Subcutaneous adipose tissue (tissue), 4 donors: ENCODE measurements around the gene ARMC6. TPM values are rescaled to one million over a fixed set of nuclear protein-coding genes. Genes with fewer than 3 reads are reported as not detected.

Experiments used
- total RNA-seq, 4 donors: library from RNA; depleted of rRNA; stranded (reverse); fragments of >200 nt; gene quantifications; one replicate each; pipeline ENCODE4 v1.1.0, GENCODE V29; 2016
- TF ChIP-seq, protein P1 (sequence below): fragments of 450-650 bp; IDR thresholded peaks from one replicate; pipeline ENCODE4 v1.5.1; 2016; ENCODE audit warnings: low read depth, mild to moderate bottlenecking, control low read depth, antibody characterized with exemption, moderate library complexity

Gene ARMC6
- total RNA-seq, 4 donors from 2014 or later: 12.6 to 28.2 (median 18.6) TPM

DNA sequence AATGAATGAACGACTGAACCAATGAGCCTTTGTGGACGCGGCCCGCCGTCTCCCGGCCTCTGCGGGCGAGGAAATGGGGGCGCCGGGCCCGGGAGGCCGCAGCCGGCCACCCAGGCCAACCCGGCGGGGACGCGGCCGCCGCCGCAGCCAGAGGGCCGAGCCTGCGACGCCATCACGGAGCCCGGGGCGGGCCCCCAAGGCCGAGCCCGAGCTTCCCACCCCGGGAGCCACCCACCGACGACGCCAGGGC is 302 bp upstream of the ARMC6 start:
- TF ChIP-seq, protein P1, sequence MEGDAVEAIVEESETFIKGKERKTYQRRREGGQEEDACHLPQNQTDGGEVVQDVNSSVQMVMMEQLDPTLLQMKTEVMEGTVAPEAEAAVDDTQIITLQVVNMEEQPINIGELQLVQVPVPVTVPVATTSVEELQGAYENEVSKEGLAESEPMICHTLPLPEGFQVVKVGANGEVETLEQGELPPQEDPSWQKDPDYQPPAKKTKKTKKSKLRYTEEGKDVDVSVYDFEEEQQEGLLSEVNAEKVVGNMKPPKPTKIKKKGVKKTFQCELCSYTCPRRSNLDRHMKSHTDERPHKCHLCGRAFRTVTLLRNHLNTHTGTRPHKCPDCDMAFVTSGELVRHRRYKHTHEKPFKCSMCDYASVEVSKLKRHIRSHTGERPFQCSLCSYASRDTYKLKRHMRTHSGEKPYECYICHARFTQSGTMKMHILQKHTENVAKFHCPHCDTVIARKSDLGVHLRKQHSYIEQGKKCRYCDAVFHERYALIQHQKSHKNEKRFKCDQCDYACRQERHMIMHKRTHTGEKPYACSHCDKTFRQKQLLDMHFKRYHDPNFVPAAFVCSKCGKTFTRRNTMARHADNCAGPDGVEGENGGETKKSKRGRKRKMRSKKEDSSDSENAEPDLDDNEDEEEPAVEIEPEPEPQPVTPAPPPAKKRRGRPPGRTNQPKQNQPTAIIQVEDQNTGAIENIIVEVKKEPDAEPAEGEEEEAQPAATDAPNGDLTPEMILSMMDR: no peak

DNA sequence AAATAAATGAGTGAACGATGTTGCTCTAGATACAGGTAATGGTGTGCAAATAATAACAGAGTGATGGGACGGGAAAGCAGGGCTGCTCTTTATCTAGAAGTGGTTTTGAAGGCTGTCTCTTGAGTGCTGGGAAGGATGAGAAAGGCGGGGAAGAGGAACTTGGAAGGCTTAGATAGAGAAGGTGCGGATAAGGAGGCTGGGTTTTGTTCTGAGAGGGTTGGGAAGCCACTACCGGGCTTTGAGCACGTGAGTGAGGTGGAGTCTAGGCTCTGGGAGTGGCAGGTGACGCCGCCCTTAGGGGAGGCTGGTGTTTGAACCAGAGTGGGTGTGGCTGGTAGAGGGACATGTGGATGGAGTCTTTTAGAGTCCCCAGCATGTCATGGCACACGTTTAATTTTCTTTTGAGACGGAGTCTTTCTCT is 811 bp downstream of the ARMC6 start:
- TF ChIP-seq, protein P1: no peak

DNA sequence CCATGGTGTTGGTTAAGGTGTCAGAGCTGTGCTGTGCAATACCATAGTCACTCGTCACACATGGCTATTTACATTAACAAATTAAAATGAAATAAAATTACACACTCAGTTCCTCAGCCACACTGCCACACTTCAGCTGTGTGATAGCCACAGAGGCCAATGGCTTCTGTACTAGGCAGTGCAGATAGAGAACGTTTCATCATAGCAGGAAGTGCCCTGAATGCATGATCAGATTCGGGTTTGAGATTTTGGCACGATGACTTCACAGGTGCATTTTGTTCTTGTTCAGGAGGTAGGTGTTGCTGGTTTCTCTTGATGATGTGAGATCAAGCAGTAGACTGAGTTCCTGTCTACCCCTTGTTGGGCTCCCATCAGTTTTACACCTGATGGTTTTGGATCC is 6.5 kb downstream of the ARMC6 start:
- TF ChIP-seq, protein P1: no peak

DNA sequence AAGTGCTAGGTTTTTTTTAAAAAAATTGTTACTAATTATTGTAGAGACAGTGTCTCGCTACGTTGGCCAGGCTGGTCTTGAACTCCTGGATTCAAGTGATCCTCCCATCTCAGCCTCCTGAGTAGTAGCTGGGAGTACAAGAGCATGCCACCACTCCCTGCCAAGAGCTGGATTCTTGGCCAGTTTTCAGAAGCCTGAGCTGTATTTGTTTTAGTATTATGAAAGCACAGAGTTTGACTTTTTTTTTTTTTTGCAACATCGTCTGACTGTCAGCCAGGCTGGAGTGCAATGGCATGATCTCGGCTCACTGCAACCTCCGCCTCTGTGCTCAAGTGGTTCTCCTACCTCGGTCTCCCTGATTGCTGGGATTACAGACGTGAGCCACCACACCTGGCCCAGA is 7.0 kb downstream of the ARMC6 start:
- TF ChIP-seq, protein P1: no peak

DNA sequence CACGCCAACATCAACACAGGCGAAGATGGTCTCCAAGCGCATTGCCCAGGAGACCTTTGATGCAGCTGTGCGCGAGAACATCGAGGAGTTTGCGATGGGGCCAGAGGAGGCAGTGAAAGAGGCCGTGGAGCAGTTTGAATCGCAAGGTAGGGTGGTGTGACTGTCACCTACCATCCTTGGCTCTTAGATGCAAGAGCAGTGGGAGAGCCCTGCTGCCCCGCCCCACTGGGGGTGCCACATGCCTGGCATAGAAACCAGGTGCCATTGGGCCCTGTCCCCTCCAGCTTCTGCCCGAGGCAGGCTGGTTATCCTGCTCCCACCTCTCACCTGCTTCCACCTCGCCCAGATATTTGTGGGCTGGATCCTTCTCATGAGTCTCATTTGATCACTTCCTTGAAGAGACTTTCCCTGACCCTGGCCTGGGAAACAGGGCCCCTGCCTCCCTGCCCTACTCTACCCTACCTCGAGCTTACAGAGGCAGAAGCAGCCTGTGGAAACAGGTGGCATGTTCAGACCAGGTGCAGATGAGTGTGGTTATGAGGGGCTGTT is 9.4 kb downstream of the ARMC6 start:
- TF ChIP-seq, protein P1: no peak

DNA sequence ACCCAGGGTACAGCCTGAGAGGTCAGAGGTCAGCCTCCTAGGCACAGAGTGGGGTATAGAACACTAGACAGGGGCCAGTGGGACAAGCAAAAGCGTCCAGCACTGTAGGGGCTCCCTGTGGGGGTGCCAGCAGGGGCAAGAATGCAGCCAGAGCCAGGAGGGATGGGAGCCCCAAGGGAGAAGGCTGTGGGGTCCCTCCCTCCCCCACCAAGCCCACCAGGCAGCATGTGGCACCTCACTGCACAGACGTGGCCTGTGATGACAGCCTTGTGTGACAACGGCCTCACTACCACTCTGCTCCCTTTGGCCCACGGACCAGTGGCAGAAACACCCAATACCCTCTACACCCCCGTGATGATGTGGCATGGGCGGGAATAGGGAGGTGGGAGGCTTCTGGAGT is 10.1 kb downstream of the ARMC6 start:
- TF ChIP-seq, protein P1: no peak

DNA sequence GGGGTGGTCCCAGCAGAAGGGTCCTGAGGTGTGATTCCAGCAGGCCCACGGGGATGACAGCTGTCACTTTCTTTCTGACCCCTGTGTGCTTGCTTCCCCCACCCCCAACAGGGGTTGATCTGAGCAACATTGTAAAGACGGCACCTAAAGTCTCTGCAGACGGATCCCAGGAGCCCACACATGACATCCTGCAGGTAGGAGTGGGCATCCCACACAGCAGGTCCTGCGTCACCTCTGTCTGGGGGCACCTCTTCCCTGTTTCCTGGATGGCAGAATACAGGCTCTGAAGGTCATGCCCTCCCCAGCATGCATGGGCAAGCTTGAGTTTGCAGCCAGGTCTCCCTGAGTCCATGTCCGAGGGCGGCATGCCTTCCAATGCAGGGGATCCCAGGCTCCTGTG is 10.5 kb downstream of the ARMC6 start:
- TF ChIP-seq, protein P1: no peak
